ENCODE measurements around the gene IGFALS. TPM values are rescaled to one million over a fixed set of nuclear protein-coding genes. Genes with fewer than 3 reads are reported as not detected.
A peak's percentile ranks its signal among the peaks of the same experiment; 100 is the strongest.

IGFALS gene
- total and polyA plus RNA-seq, 11 donors = 0.12 to 0.38 (median 0.23) TPM; not detected in 8

GRCh38 chr16:1810106-1810505 lies 16.6 kb upstream of the IGFALS start:
- 93 to 96% (median 95%) methylated on average over 16 of the region's 16 CpGs for WGBS, 4 donors

GRCh38 chr16:1809281-1809801 lies 15.8 kb upstream of the IGFALS start:
- intact Hi-C loops (cut with DNase I) = no loop called here
- TF ChIP-seq CTCF (IDR thresholded peaks at IDR 0.05) (no peak), POLR2A (IDR thresholded peaks at IDR 0.05) (no peak)
- no peak overlapping the region for H3K27ac ChIP-seq
- 67 to 84% (median 76%) methylated on average over 9 to 28 of the region's 28 CpGs for WGBS, 4 donors
- H3K27me3 ChIP-seq = no peaks in the 10 kb centered on the region
- DNase-seq (no peak), ATAC-seq (peak in 2 of 4 donors; percentile 7 to 14)
- peaks cover 0 to 6% (median 0%) of the 10 kb centered on the region in 12 donors for H3K9me3 ChIP-seq
- H3K4me3 ChIP-seq = no peak overlapping the region
- peaks cover 0 to 72% (median 43%) of the 10 kb centered on the region in 9 donors for H3K36me3 ChIP-seq
- H3K4me1 ChIP-seq = peaks cover 0 to 6% (median 0%) of the 10 kb centered on the region in 12 donors

More at GRCh38 chr16:1810106-1810505, 16.6 kb upstream of the IGFALS start:
- Histone ChIP-seq H3K27me3 (no peaks in the 10 kb centered on the region), H3K4me1 (peaks cover 0 to 6% (median 0%) of the 10 kb centered on the region in 12 donors), H3K36me3 (peaks cover 0 to 76% (median 48%) of the 10 kb centered on the region in 9 donors), H3K9me3 (peaks cover 0 to 6% (median 0%) of the 10 kb centered on the region in 12 donors), H3K4me3 (no peak overlapping the region), H3K27ac (no peak overlapping the region)
- intact Hi-C loops (cut with DNase I) = no loop called here
- TF ChIP-seq CTCF (IDR thresholded peaks at IDR 0.05) = no peak
- no peak for DNase-seq
- ATAC-seq = no peak

GRCh38 chr16:1808691-1809090 lies 15.2 kb upstream of the IGFALS start:
- no peak for ATAC-seq
- peaks cover 0 to 65% (median 36%) of the 10 kb centered on the region in 9 donors for H3K36me3 ChIP-seq
- 80 to 93% (median 85%) methylated on average over 9 to 18 of the region's 18 CpGs for WGBS, 4 donors
- no peak overlapping the region for H3K4me3 ChIP-seq
- H3K27ac ChIP-seq = no peak overlapping the region
- TF ChIP-seq CTCF (IDR thresholded peaks at IDR 0.05) (no peak), POLR2A (IDR thresholded peaks at IDR 0.05) (no peak)
- H3K9me3 ChIP-seq = peaks cover 0 to 6% (median 0%) of the 10 kb centered on the region in 12 donors
- H3K4me1 ChIP-seq = peaks cover 0 to 6% (median 0%) of the 10 kb centered on the region in 12 donors
- DNase-seq = no peak
- no peaks in the 10 kb centered on the region for H3K27me3 ChIP-seq
- intact Hi-C loops (cut with DNase I) = no loop called here

- Histone ChIP-seq H3K27ac (no peak overlapping the region), H3K9me3 (peaks cover 0 to 6% (median 0%) of the 10 kb centered on the region in 12 donors), H3K27me3 (no peaks in the 10 kb centered on the region), H3K4me3 (no peak overlapping the region), H3K4me1 (peaks cover 0 to under 1% (median 0%) of the 10 kb centered on the region in 12 donors), H3K36me3 (peaks cover 0 to 59% (median 34%) of the 10 kb centered on the region in 9 donors)
- WGBS, 4 donors = 82 to 92% (median 89%) methylated on average over 9 to 10 of the region's 10 CpGs
- intact Hi-C loops (cut with DNase I) = no loop called here
- ATAC-seq = no peak
- no peak for DNase-seq
- TF ChIP-seq POLR2A (IDR thresholded peaks at IDR 0.05) (no peak), CTCF (IDR thresholded peaks at IDR 0.05) (no peak)
Observed at GRCh38 chr16:1807626-1808025, 14.1 kb upstream of the IGFALS start.

Measured in heart left ventricle (tissue), 16 donors.